CD4-positive, alpha-beta T cell (primary cell): ENCODE measurements around the gene PRICKLE2. TPM values are rescaled to one million over a fixed set of nuclear protein-coding genes. Genes with fewer than 3 reads are reported as not detected.

ENCODE experiments used
- ATAC-seq: fragments of 200-7000 bp; cut with Tn5 transposase; one replicate; pipeline ENCODE4 v1.10.0; 2022; ENCODE audit warnings: mild to moderate bottlenecking; ENCODE audit not compliant: poor library complexity
- CTCF ChIA-PET: fragments of 350-600 bp; sonication (Branson Sonifier 250); formaldehyde crosslinking; loops from one replicate; lab custom pipeline; 2021; ENCODE audit warnings: antibody characterized with exemption, inconsistent platforms; lab: Charles Lee
- POLR2A ChIA-PET: fragments of 350-600 bp; sonication (Branson Sonifier 250); formaldehyde crosslinking; loops from one replicate; lab custom pipeline; 2021; ENCODE audit warnings: antibody characterized with exemption, inconsistent platforms; lab: Charles Lee
- DNase-seq, 14 experiments: peaks; one replicate each; pipeline ENCODE4 v3.0.0-alpha.2; 2013 to 2020; ENCODE audit warnings: mixed read lengths in 2 of 14
- H3K27ac ChIP-seq, 2 donors: one replicate each; pipeline versions ENCODE4 v1.5.1 to v1.7.0; 2013; ENCODE audit warnings: low read length in 2 of 2, low read depth in 1 of 2, mild to moderate bottlenecking in 1 of 2
- H3K27me3 ChIP-seq, 2 experiments: 1 replicate in 1 of 2; 2 replicates in 1 of 2; pipeline versions ENCODE4 v1.6.1 to v1.7.0; 2013; ENCODE audit warnings: low read length in 2 of 2, control low read depth in 1 of 2, mild to moderate bottlenecking in 1 of 2, moderate library complexity in 1 of 2; ENCODE audit not compliant: insufficient read depth in 2 of 2, control insufficient read depth in 1 of 2
- H3K36me3 ChIP-seq: one replicate; pipeline ENCODE4 v1.6.1; 2013; ENCODE audit warnings: low read length, control low read depth; ENCODE audit not compliant: insufficient read depth
- H3K4me1 ChIP-seq: one replicate; pipeline ENCODE4 v1.6.1; 2013; ENCODE audit warnings: low read length, control low read depth; ENCODE audit not compliant: insufficient read depth
- H3K4me3 ChIP-seq: one replicate; pipeline ENCODE4 v1.5.1; 2013; ENCODE audit warnings: mild to moderate bottlenecking, low read length, moderate library complexity
- H3K9me3 ChIP-seq, 2 experiments: 1 replicate in 1 of 2; 2 replicates in 1 of 2; pipeline versions ENCODE4 v1.6.1 to v1.7.0; 2013; ENCODE audit warnings: low read length in 2 of 2, mild to moderate bottlenecking in 2 of 2, control low read depth in 1 of 2, moderate library complexity in 1 of 2; ENCODE audit not compliant: control insufficient read depth in 1 of 2, insufficient read depth in 1 of 2
- H3K27ac Mint-ChIP-seq: one replicate; pipeline ENCODE4 v1.8.0; 2020; ENCODE audit warnings: mixed read lengths
- H3K27me3 Mint-ChIP-seq: one replicate; pipeline ENCODE4 v1.8.0; 2021; ENCODE audit warnings: mixed read lengths
- H3K36me3 Mint-ChIP-seq: one replicate; pipeline ENCODE4 v1.8.0; 2021; ENCODE audit warnings: low read depth, mixed read lengths
- H3K4me1 Mint-ChIP-seq: one replicate; pipeline ENCODE4 v1.8.0; 2021; ENCODE audit warnings: low read depth, mixed read lengths
- H3K4me3 Mint-ChIP-seq: one replicate; pipeline ENCODE4 v1.8.0; 2020; ENCODE audit warnings: mild to moderate bottlenecking, mixed read lengths
- H3K9me3 Mint-ChIP-seq: one replicate; pipeline ENCODE4 v1.8.0; 2020; ENCODE audit warnings: mixed read lengths
- intact Hi-C, 2 experiments: fragments of 100-400 bp; cut with DNase I in 1 of 2; cut with micrococcal nuclease in 1 of 2; formaldehyde crosslinking; loops; one replicate each; pipeline versions ENCODE4 v1.15.1 to v1.9.0; 2023 to 2025; cut with DNase I, micrococcal nuclease
- total RNA-seq, 174 experiments: library from RNA in 2 of 174; stranded (reverse) in 2 of 174; gene quantifications; one replicate each; pipeline ENCODE4 v1.2.3 and lab custom pipeline; 2021 to 2026
- TF ChIP-seq, protein P1 (sequence below): fragments of 200-600 bp; IDR thresholded peaks from one replicate; pipeline ENCODE4 v1.8.0; 2022; ENCODE audit warnings: antibody characterized with exemption, mild to moderate bottlenecking

Gene PRICKLE2
- total RNA-seq, 2 experiments from 2014 or later: not detected

DNA sequence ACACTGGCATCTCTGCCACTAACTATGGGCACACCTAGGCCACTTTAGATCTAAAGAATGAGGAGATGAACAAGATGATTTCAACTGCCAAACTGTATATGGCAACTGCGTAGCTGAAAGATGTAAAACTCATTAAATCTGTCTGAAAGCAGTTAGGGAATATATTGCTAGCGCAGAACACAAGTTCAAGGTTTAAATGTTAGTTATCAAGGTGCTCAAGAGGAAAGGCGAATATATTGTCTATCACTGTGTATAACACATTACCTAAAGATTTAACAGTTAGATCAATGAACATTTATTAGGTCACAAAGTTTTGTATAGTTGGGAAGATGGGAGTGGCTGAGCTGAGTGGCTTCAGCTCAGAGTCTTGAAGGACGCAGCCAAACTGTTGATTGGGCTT lies 168.0 kb downstream of the PRICKLE2 start:
- H3K27me3 Mint-ChIP-seq: peaks cover 37% of the 10 kb centered on the region
- ChIA-PET CTCF (no interaction called here), POLR2A (no interaction called here)
- ATAC-seq: no peak
- Histone ChIP-seq H3K27ac (no peak overlapping the region), H3K36me3 (no peaks in the 10 kb centered on the region), H3K27me3 (peaks cover 0 to 5% of the 10 kb centered on the region in 2 experiments), H3K9me3 (no peaks in the 10 kb centered on the region), H3K4me1 (no peaks in the 10 kb centered on the region), H3K4me3 (no peak overlapping the region)
- TF ChIP-seq, protein P1, sequence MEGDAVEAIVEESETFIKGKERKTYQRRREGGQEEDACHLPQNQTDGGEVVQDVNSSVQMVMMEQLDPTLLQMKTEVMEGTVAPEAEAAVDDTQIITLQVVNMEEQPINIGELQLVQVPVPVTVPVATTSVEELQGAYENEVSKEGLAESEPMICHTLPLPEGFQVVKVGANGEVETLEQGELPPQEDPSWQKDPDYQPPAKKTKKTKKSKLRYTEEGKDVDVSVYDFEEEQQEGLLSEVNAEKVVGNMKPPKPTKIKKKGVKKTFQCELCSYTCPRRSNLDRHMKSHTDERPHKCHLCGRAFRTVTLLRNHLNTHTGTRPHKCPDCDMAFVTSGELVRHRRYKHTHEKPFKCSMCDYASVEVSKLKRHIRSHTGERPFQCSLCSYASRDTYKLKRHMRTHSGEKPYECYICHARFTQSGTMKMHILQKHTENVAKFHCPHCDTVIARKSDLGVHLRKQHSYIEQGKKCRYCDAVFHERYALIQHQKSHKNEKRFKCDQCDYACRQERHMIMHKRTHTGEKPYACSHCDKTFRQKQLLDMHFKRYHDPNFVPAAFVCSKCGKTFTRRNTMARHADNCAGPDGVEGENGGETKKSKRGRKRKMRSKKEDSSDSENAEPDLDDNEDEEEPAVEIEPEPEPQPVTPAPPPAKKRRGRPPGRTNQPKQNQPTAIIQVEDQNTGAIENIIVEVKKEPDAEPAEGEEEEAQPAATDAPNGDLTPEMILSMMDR: no peak
- H3K9me3 Mint-ChIP-seq: no peaks in the 10 kb centered on the region
- H3K27ac Mint-ChIP-seq: no peak overlapping the region
- no peak overlapping the region for H3K4me3 Mint-ChIP-seq
- H3K36me3 Mint-ChIP-seq: no peaks in the 10 kb centered on the region
- H3K4me1 Mint-ChIP-seq: no peaks in the 10 kb centered on the region
- no peak for DNase-seq
- intact Hi-C loops: no loop called here

DNA sequence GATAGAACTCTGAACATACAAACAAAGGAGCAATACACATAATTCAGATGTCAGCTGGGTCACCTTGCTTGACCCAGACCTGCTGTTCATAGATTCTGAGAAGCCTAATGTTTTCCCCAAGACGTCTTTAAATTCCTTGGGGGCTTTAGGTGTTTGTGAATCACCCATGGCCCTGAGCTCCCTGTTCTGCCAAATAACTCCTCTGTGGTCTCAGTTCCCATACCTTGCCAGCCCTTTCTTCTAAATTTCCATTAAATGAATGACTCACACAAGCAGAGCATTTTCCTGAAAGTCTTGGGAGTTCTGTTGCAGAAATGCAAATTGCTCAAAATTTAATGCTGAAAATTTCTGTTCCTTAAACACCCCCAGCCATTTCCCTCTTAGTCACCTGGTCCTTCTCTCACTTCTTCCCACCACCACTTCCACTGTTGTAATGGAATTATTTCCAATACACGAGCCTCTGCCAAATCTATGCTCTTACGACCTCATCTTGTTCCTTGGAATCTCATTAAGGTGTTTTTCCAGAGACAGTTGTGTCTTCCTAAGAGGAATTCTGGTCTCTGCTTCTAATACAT lies 168.6 kb downstream of the PRICKLE2 start:
- H3K27me3 ChIP-seq: peaks cover 0 to 5% of the 10 kb centered on the region in 2 experiments
- no peaks in the 10 kb centered on the region for H3K36me3 ChIP-seq
- TF ChIP-seq, protein P1: no peak
- Mint-ChIP-seq H3K4me3 (no peak overlapping the region), H3K36me3 (no peaks in the 10 kb centered on the region), H3K27me3 (peaks cover 34% of the 10 kb centered on the region), H3K9me3 (no peaks in the 10 kb centered on the region), H3K4me1 (no peaks in the 10 kb centered on the region), H3K27ac (no peak overlapping the region)
- ATAC-seq (no peak), DNase-seq (no peak)
- intact Hi-C loops: no loop called here
- no peak overlapping the region for H3K4me3 ChIP-seq
- H3K27ac ChIP-seq: no peak overlapping the region
- H3K9me3 ChIP-seq: no peaks in the 10 kb centered on the region
- H3K4me1 ChIP-seq: no peaks in the 10 kb centered on the region
- CTCF ChIA-PET: no interaction called here
- POLR2A ChIA-PET: interaction anchor here (0.7 kb wide), 1 partner anchor 1898 kb away, joined by 3 read pairs; no protein-coding TSS in a partner anchor

- ATAC-seq: no peak
- no peaks in the 10 kb centered on the region for H3K4me1 ChIP-seq
- no peak overlapping the region for H3K4me3 Mint-ChIP-seq
- peaks cover 0 to 5% of the 10 kb centered on the region in 2 experiments for H3K27me3 ChIP-seq
- H3K27ac ChIP-seq: no peak overlapping the region
- H3K9me3 ChIP-seq: no peaks in the 10 kb centered on the region
- no peak for DNase-seq
- H3K27ac Mint-ChIP-seq: no peak overlapping the region
- no peak overlapping the region for H3K4me3 ChIP-seq
- no peaks in the 10 kb centered on the region for H3K36me3 ChIP-seq
- H3K4me1 Mint-ChIP-seq: no peaks in the 10 kb centered on the region
- ChIA-PET CTCF (no interaction called here), POLR2A (no interaction called here)
- TF ChIP-seq, protein P1: no peak
- H3K27me3 Mint-ChIP-seq: peaks cover 35% of the 10 kb centered on the region
- intact Hi-C loops: no loop called here
- H3K36me3 Mint-ChIP-seq: no peaks in the 10 kb centered on the region
- H3K9me3 Mint-ChIP-seq: no peaks in the 10 kb centered on the region
Measured at GRCh38 chr3:64055076-64055475, 170.2 kb downstream of the PRICKLE2 start.
